Putamen (tissue), 1 donor: Measurements from ENCODE around the gene NR2F1.

Source experiments
- DNase-seq: peaks from one replicate; pipeline ENCODE4 v3.0.0-alpha.2; 2016; ENCODE audit warnings: low spot score

NR2F1 gene

DNA sequence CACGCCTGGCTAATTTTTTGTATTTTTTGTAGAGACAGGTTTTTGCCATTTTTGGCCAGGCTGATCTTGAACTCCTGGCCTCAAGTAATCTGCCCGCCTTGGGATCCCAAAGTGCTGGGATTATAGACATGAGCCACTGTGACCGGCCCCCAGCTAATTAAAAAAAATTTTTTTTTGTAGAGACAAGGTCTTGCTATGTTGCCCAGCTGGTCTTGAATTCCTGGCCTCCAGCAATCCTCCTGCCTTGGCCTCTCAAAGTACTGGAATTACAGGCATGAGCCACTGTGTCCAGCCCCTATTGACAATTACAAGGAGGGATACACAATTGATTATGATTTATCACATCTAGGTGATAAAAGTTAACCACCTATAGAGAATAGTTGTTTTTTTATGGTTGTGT is 59.5 kb downstream of the NR2F1 start:
- DNase-seq = no peak
